WTC11 (cell line): Measurements from ENCODE around the gene C1QTNF4.

ENCODE experiments used
- ETV6 ChIP-seq: sonication (generic); formaldehyde crosslinking; IDR thresholded peaks from 2 replicates; pipeline ENCODE4 v1.8.1; 2022; ENCODE audit warnings: mild to moderate bottlenecking, missing genetic modification reagents
- SMAD3 ChIP-seq: sonication (generic); formaldehyde crosslinking; IDR thresholded peaks from 2 replicates; pipeline ENCODE4 v1.8.0; 2022; ENCODE audit warnings: missing genetic modification reagents, mild to moderate bottlenecking, borderline replicate concordance
- ZNF138 ChIP-seq: sonication (generic); formaldehyde crosslinking; conservative IDR thresholded peaks from 2 replicates; pipeline ENCODE4 v1.8.1; 2022; ENCODE audit warnings: mild to moderate bottlenecking, moderate library complexity, missing genetic modification reagents
- TF ChIP-seq, protein P1 (sequence below): fragments of 200-600 bp; IDR thresholded peaks from 2 replicates; pipeline ENCODE4 v1.8.0; 2022; ENCODE audit warnings: antibody characterized with exemption
- TF ChIP-seq, protein P2 (sequence below): sonication (generic); formaldehyde crosslinking; IDR thresholded peaks from 2 replicates; pipeline ENCODE4 v1.8.0; 2022; ENCODE audit warnings: mild to moderate bottlenecking, missing genetic modification reagents

DNA sequence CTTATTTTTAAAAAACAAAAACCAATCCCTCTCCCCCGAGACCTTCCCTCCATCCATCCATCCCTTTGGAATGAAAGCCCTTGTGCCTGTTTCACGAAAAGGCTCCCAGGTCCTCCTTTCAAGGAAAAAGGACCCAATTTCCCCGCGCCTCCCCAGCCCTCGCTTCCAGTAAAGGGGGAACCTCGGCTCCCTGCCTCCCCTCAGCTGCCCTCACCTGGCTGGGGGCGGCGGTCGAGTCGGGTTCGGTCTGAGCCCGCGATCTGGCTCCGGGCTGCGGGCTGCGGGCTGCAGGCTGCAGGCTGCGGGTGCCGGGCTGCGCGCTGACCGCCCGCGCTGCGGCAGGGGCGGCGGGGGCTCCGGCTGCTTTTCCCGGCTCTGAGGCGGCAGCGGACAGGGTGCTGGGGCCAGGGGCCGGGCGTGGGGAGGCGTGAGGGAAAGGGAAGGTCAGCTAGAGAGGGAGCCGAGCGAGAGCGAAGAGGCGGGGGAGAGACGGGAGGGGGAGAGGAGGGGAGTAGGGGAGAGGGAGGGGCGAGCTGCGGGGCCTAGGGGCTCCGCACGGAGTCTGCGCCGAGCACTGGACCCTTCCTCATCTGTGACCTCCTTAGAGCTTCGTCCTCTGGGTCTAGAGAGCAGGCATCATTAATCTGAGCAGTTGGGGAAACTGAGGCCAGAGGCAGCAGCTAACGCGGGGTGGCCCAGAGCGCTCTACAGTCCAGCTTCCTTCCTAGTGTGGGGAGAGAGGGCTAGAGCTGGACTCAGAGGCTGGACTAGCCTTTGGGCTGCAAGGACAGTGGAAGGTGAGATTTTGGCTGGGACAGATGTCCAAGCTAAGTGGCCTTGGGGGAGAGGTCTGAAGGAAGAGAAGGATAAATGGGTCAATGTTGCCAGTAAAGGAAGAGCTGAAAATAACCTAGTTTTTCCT lies at the start of gene C1QTNF4:
- TF ChIP-seq, protein P1, sequence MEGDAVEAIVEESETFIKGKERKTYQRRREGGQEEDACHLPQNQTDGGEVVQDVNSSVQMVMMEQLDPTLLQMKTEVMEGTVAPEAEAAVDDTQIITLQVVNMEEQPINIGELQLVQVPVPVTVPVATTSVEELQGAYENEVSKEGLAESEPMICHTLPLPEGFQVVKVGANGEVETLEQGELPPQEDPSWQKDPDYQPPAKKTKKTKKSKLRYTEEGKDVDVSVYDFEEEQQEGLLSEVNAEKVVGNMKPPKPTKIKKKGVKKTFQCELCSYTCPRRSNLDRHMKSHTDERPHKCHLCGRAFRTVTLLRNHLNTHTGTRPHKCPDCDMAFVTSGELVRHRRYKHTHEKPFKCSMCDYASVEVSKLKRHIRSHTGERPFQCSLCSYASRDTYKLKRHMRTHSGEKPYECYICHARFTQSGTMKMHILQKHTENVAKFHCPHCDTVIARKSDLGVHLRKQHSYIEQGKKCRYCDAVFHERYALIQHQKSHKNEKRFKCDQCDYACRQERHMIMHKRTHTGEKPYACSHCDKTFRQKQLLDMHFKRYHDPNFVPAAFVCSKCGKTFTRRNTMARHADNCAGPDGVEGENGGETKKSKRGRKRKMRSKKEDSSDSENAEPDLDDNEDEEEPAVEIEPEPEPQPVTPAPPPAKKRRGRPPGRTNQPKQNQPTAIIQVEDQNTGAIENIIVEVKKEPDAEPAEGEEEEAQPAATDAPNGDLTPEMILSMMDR = no peak
- no peak for TF ChIP-seq ZNF138
- TF ChIP-seq, protein P2, sequence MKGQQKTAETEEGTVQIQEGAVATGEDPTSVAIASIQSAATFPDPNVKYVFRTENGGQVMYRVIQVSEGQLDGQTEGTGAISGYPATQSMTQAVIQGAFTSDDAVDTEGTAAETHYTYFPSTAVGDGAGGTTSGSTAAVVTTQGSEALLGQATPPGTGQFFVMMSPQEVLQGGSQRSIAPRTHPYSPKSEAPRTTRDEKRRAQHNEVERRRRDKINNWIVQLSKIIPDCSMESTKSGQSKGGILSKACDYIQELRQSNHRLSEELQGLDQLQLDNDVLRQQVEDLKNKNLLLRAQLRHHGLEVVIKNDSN (CRISPR knock-in tag) = no peak
- TF ChIP-seq ETV6 (CRISPR knock-in tag) = peak; percentile 19; the same call in 1 of the 2 replicates
- TF ChIP-seq SMAD3 = no peak
